GM23338 (cell line): ENCODE data around the gene RPL37A. TPM values are rescaled to one million over a fixed set of nuclear protein-coding genes. Genes with fewer than 3 reads are reported as not detected.

Experiments used
- ATAC-seq: fragments of 200-7000 bp; cut with Tn5 transposase; 3 replicates; pipeline ENCODE4 v1.9.1; 2020
- DNase-seq: peaks from one replicate; pipeline ENCODE4 v3.0.0-alpha.2; 2015; ENCODE audit warnings: low spot score
- H2AFZ ChIP-seq: fragments of 200-600 bp; sonication (generic); 2 replicates; pipeline ENCODE4 v1.8.0; 2016; ENCODE audit warnings: antibody characterized with exemption, mild to moderate bottlenecking, moderate library complexity
- H3F3A ChIP-seq: fragments of 200-600 bp; sonication (generic); replicated peaks from 2 replicates; pipeline ENCODE4 v1.8.0; 2017; ENCODE audit warnings: antibody characterized with exemption, mixed run types, low read depth
- H3K27ac ChIP-seq: fragments of 200-600 bp; sonication (generic); 2 replicates; pipeline ENCODE4 v1.6.1; 2016; ENCODE audit warnings: low read depth
- H3K27me3 ChIP-seq: fragments of 200-600 bp; sonication (generic); 2 replicates; pipeline ENCODE4 v1.8.0; 2016; ENCODE audit warnings: mild to moderate bottlenecking, mixed run types, moderate library complexity; ENCODE audit not compliant: insufficient read depth
- H3K36me3 ChIP-seq: fragments of 200-600 bp; sonication (generic); 2 replicates; pipeline ENCODE4 v1.8.0; 2016; ENCODE audit warnings: mild to moderate bottlenecking; ENCODE audit not compliant: insufficient read depth
- H3K4me1 ChIP-seq: fragments of 200-600 bp; sonication (generic); 2 replicates; pipeline ENCODE4 v1.8.0; 2016; ENCODE audit warnings: mild to moderate bottlenecking, moderate library complexity; ENCODE audit not compliant: insufficient read depth
- H3K4me2 ChIP-seq: fragments of 200-600 bp; sonication (generic); 2 replicates; pipeline ENCODE4 v1.7.1; 2017; ENCODE audit warnings: mixed run types
- H3K4me3 ChIP-seq: fragments of 200-600 bp; sonication (generic); 2 replicates; pipeline ENCODE4 v1.6.1; 2016; ENCODE audit warnings: mixed run types
- H3K79me2 ChIP-seq: fragments of 200-600 bp; sonication (generic); replicated peaks from 2 replicates; pipeline ENCODE4 v1.8.0; 2017; ENCODE audit warnings: mild to moderate bottlenecking; ENCODE audit not compliant: insufficient read depth
- H3K9me2 ChIP-seq: fragments of 200-600 bp; sonication (generic); 2 replicates; pipeline ENCODE4 v1.8.0; 2017; ENCODE audit not compliant: insufficient read depth
- H4K20me1 ChIP-seq: fragments of 200-600 bp; sonication (generic); replicated peaks from 2 replicates; pipeline ENCODE4 v1.8.0; 2017; ENCODE audit warnings: mild to moderate bottlenecking; ENCODE audit not compliant: insufficient read depth
- H3K27ac Mint-ChIP-seq: 2 replicates; pipeline ENCODE4 v1.8.0; 2020; ENCODE audit warnings: inconsistent platforms, mild to moderate bottlenecking, moderate library complexity, mixed read lengths
- H3K27me3 Mint-ChIP-seq: 3 replicates; pipeline ENCODE4 v1.8.0; 2022; ENCODE audit warnings: low read depth, mild to moderate bottlenecking, moderate library complexity, mixed read lengths, inconsistent platforms; ENCODE audit not compliant: insufficient read depth, poor library complexity
- H3K36me3 Mint-ChIP-seq: 3 replicates; pipeline ENCODE4 v1.8.0; 2021; ENCODE audit warnings: low read depth, mild to moderate bottlenecking, inconsistent platforms, moderate library complexity, mixed read lengths
- H3K4me1 Mint-ChIP-seq: 3 replicates; pipeline ENCODE4 v1.8.0; 2020; ENCODE audit warnings: mild to moderate bottlenecking, inconsistent platforms, mixed read lengths
- H3K4me3 Mint-ChIP-seq: 3 replicates; pipeline ENCODE4 v1.8.0; 2021; ENCODE audit warnings: moderate library complexity, mild to moderate bottlenecking, inconsistent platforms, mixed read lengths
- H3K9me3 Mint-ChIP-seq: 3 replicates; pipeline ENCODE4 v1.8.0; 2020; ENCODE audit warnings: moderate library complexity, mild to moderate bottlenecking, inconsistent platforms, mixed read lengths
- CREB1 ChIP-seq: fragments of 250-450 bp; sonication (Bioruptor Pico); IDR thresholded peaks from 2 replicates; pipeline ENCODE4 v1.5.0; 2020; ENCODE audit warnings: low read depth, mild to moderate bottlenecking, moderate library complexity
- EZH2 ChIP-seq: fragments of 200-600 bp; sonication (generic); IDR thresholded peaks from one replicate; pipeline ENCODE4 v1.8.0; 2017; ENCODE audit warnings: antibody characterized with exemption, mild to moderate bottlenecking, low read depth; ENCODE audit not compliant: unreplicated experiment
- EZH2phosphoT487 ChIP-seq: fragments of 200-600 bp; sonication (generic); IDR thresholded peaks from one replicate; pipeline ENCODE4 v1.8.1; 2018; ENCODE audit warnings: antibody characterized with exemption; ENCODE audit not compliant: unreplicated experiment
- JUNB ChIP-seq: IDR thresholded peaks from one replicate; pipeline ENCODE4 v1.6.1; 2016; ENCODE audit warnings: antibody characterized with exemption; ENCODE audit not compliant: unreplicated experiment
- NANOG ChIP-seq: IDR thresholded peaks from 2 replicates; pipeline ENCODE4 v1.6.1; 2016; ENCODE audit warnings: antibody characterized with exemption, borderline replicate concordance
- POLR2AphosphoS5 ChIP-seq: IDR thresholded peaks from 2 replicates; pipeline ENCODE4 v1.6.1; 2016; ENCODE audit warnings: antibody characterized with exemption, low read depth
- STAT1 ChIP-seq: IDR thresholded peaks from one replicate; pipeline ENCODE4 v1.6.1; 2016; ENCODE audit warnings: antibody characterized with exemption; ENCODE audit not compliant: unreplicated experiment
- ZNF114 ChIP-seq: fragments of 250-450 bp; sonication (Bioruptor Pico); IDR thresholded peaks from 2 replicates; pipeline ENCODE4 v1.5.0; 2020; ENCODE audit warnings: mild to moderate bottlenecking, moderate library complexity
- ZNF331 ChIP-seq: fragments of 250-450 bp; sonication (Bioruptor Pico); IDR thresholded peaks from 2 replicates; pipeline ENCODE4 v1.5.0; 2020; ENCODE audit warnings: low read depth, mild to moderate bottlenecking, moderate library complexity
- polyA plus RNA-seq: library from polyadenylated mRNA; unstranded; fragments of >200 nt; fragmentation: Nextera tagmentation; extraction: Ambion mirVana; gene quantifications from 2 replicates; pipeline ENCODE4 v1.2.1, GENCODE V29; 2016
- total RNA-seq: library from RNA; depleted of rRNA; stranded (reverse); fragments of >200 nt; shearing (Covaris generic); gene quantifications from 2 replicates; pipeline ENCODE4 v1.2.3, GENCODE V29; 2014
- TF ChIP-seq, protein P1 (sequence below), 2 experiments: fragments of 200-600 bp in 1 of 2; sonication (generic) in 1 of 2; conservative IDR thresholded peaks; 2 replicates each; pipeline versions ENCODE4 v1.5.1 to v1.6.1; 2016 to 2017; ENCODE audit warnings: antibody characterized with exemption in 2 of 2, low read depth in 2 of 2, mild to moderate bottlenecking in 2 of 2, moderate library complexity in 1 of 2
- TF ChIP-seq, protein P2 (sequence below): IDR thresholded peaks from one replicate; pipeline ENCODE4 v1.6.1; 2018; ENCODE audit warnings: antibody characterized with exemption; ENCODE audit not compliant: unreplicated experiment
- TF ChIP-seq, protein P3 (sequence below): IDR thresholded peaks from 2 replicates; pipeline ENCODE4 v1.6.1; 2016; ENCODE audit warnings: antibody characterized with exemption
- TF ChIP-seq, protein P4 (sequence below): fragments of 250-450 bp; sonication (Bioruptor Pico); IDR thresholded peaks from 2 replicates; pipeline ENCODE4 v1.5.0; 2020; ENCODE audit warnings: mild to moderate bottlenecking, moderate library complexity

Gene RPL37A
- total and polyA plus RNA-seq, 2 experiments from 2014 or later = 1,118 to 5,036 TPM

DNA sequence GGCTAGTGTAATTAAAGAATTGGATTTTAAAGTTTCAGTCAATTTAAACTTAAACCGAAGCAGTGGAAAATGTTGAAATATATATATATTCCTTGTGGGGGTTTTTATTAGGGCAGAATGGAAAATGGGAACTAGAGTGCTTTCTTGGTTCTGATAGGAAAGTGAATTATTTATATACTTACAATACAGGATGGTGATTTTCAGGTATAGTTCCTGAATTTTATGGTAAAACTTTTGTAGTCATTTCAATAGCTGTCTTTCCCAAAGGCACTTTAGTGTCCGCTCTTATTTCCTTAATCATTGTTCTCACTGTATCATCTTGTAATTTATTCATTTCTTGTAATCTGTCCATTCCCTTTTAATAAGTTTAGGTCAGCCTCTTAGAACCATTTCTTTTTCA lies 1.9 kb downstream of the RPL37A start:
- peak overlapping the region; percentile 94 for H3K27ac ChIP-seq
- TF ChIP-seq ZNF331 (CRISPR knock-in tag) = no peak
- TF ChIP-seq, protein P1, sequence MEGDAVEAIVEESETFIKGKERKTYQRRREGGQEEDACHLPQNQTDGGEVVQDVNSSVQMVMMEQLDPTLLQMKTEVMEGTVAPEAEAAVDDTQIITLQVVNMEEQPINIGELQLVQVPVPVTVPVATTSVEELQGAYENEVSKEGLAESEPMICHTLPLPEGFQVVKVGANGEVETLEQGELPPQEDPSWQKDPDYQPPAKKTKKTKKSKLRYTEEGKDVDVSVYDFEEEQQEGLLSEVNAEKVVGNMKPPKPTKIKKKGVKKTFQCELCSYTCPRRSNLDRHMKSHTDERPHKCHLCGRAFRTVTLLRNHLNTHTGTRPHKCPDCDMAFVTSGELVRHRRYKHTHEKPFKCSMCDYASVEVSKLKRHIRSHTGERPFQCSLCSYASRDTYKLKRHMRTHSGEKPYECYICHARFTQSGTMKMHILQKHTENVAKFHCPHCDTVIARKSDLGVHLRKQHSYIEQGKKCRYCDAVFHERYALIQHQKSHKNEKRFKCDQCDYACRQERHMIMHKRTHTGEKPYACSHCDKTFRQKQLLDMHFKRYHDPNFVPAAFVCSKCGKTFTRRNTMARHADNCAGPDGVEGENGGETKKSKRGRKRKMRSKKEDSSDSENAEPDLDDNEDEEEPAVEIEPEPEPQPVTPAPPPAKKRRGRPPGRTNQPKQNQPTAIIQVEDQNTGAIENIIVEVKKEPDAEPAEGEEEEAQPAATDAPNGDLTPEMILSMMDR (conservative IDR thresholded peaks at IDR 0.05; ENCODE audit: low read depth in 2 of 2) = no peak
- TF ChIP-seq POLR2AphosphoS5 = no peak
- TF ChIP-seq EZH2 = no peak
- TF ChIP-seq, protein P2, sequence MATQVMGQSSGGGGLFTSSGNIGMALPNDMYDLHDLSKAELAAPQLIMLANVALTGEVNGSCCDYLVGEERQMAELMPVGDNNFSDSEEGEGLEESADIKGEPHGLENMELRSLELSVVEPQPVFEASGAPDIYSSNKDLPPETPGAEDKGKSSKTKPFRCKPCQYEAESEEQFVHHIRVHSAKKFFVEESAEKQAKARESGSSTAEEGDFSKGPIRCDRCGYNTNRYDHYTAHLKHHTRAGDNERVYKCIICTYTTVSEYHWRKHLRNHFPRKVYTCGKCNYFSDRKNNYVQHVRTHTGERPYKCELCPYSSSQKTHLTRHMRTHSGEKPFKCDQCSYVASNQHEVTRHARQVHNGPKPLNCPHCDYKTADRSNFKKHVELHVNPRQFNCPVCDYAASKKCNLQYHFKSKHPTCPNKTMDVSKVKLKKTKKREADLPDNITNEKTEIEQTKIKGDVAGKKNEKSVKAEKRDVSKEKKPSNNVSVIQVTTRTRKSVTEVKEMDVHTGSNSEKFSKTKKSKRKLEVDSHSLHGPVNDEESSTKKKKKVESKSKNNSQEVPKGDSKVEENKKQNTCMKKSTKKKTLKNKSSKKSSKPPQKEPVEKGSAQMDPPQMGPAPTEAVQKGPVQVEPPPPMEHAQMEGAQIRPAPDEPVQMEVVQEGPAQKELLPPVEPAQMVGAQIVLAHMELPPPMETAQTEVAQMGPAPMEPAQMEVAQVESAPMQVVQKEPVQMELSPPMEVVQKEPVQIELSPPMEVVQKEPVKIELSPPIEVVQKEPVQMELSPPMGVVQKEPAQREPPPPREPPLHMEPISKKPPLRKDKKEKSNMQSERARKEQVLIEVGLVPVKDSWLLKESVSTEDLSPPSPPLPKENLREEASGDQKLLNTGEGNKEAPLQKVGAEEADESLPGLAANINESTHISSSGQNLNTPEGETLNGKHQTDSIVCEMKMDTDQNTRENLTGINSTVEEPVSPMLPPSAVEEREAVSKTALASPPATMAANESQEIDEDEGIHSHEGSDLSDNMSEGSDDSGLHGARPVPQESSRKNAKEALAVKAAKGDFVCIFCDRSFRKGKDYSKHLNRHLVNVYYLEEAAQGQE = no peak
- TF ChIP-seq, protein P3, sequence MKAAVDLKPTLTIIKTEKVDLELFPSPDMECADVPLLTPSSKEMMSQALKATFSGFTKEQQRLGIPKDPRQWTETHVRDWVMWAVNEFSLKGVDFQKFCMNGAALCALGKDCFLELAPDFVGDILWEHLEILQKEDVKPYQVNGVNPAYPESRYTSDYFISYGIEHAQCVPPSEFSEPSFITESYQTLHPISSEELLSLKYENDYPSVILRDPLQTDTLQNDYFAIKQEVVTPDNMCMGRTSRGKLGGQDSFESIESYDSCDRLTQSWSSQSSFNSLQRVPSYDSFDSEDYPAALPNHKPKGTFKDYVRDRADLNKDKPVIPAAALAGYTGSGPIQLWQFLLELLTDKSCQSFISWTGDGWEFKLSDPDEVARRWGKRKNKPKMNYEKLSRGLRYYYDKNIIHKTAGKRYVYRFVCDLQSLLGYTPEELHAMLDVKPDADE = no peak
- TF ChIP-seq EZH2phosphoT487 = no peak
- TF ChIP-seq NANOG = no peak
- TF ChIP-seq, protein P4, sequence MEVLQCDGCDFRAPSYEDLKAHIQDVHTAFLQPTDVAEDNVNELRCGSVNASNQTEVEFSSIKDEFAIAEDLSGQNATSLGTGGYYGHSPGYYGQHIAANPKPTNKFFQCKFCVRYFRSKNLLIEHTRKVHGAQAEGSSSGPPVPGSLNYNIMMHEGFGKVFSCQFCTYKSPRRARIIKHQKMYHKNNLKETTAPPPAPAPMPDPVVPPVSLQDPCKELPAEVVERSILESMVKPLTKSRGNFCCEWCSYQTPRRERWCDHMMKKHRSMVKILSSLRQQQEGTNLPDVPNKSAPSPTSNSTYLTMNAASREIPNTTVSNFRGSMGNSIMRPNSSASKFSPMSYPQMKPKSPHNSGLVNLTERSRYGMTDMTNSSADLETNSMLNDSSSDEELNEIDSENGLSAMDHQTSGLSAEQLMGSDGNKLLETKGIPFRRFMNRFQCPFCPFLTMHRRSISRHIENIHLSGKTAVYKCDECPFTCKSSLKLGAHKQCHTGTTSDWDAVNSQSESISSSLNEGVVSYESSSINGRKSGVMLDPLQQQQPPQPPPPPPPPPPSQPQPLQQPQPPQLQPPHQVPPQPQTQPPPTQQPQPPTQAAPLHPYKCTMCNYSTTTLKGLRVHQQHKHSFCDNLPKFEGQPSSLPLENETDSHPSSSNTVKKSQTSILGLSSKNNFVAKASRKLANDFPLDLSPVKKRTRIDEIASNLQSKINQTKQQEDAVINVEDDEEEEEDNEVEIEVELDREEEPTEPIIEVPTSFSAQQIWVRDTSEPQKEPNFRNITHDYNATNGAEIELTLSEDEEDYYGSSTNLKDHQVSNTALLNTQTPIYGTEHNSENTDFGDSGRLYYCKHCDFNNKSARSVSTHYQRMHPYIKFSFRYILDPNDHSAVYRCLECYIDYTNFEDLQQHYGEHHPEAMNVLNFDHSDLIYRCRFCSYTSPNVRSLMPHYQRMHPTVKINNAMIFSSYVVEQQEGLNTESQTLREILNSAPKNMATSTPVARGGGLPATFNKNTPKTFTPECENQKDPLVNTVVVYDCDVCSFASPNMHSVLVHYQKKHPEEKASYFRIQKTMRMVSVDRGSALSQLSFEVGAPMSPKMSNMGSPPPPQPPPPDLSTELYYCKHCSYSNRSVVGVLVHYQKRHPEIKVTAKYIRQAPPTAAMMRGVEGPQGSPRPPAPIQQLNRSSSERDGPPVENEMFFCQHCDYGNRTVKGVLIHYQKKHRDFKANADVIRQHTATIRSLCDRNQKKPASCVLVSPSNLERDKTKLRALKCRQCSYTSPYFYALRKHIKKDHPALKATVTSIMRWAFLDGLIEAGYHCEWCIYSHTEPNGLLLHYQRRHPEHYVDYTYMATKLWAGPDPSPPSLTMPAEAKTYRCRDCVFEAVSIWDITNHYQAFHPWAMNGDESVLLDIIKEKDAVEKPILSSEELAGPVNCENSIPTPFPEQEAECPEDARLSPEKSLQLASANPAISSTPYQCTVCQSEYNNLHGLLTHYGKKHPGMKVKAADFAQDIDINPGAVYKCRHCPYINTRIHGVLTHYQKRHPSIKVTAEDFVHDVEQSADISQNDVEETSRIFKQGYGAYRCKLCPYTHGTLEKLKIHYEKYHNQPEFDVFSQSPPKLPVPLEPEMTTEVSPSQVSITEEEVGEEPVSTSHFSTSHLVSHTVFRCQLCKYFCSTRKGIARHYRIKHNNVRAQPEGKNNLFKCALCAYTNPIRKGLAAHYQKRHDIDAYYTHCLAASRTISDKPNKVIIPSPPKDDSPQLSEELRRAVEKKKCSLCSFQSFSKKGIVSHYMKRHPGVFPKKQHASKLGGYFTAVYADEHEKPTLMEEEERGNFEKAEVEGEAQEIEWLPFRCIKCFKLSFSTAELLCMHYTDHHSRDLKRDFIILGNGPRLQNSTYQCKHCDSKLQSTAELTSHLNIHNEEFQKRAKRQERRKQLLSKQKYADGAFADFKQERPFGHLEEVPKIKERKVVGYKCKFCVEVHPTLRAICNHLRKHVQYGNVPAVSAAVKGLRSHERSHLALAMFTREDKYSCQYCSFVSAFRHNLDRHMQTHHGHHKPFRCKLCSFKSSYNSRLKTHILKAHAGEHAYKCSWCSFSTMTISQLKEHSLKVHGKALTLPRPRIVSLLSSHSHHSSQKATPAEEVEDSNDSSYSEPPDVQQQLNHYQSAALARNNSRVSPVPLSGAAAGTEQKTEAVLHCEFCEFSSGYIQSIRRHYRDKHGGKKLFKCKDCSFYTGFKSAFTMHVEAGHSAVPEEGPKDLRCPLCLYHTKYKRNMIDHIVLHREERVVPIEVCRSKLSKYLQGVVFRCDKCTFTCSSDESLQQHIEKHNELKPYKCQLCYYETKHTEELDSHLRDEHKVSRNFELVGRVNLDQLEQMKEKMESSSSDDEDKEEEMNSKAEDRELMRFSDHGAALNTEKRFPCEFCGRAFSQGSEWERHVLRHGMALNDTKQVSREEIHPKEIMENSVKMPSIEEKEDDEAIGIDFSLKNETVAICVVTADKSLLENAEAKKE (CRISPR knock-in tag) = no peak
- no peak for TF ChIP-seq ZNF114 (CRISPR knock-in tag)
- TF ChIP-seq STAT1 = no peak
- TF ChIP-seq JUNB = no peak
- TF ChIP-seq CREB1 (CRISPR knock-in tag) = no peak
- H2AFZ ChIP-seq = no peak overlapping the region
- Mint-ChIP-seq H3K27ac (peak overlapping the region; percentile 99), H3K27me3 (peaks cover 14% of the 10 kb centered on the region), H3K4me1 (peaks cover 39% of the 10 kb centered on the region), H3K9me3 (no peaks in the 10 kb centered on the region), H3K4me3 (peak overlapping the region; percentile 99), H3K36me3 (peaks cover 70% of the 10 kb centered on the region)
- H3K79me2 ChIP-seq = peaks cover 47% of the 10 kb centered on the region
- no peaks in the 10 kb centered on the region for H3K9me2 ChIP-seq
- H3F3A ChIP-seq = peaks cover 62% of the 10 kb centered on the region
- peak overlapping the region; percentile 91 for H3K4me2 ChIP-seq
- H3K27me3 ChIP-seq = no peaks in the 10 kb centered on the region
- no peak for DNase-seq
- peak overlapping the region; percentile 94 for H3K4me3 ChIP-seq
- peaks cover 35% of the 10 kb centered on the region for H3K4me1 ChIP-seq
- H4K20me1 ChIP-seq = peaks cover 36% of the 10 kb centered on the region
- no peak for ATAC-seq
- H3K36me3 ChIP-seq = peaks cover 61% of the 10 kb centered on the region
